ENCODE results near the gene LCN15.
"Not testable (repeated sequence)": the region's sequence is repeated elsewhere in the genome, so short reads cannot be mapped to it uniquely, and the experiment has no call there.

LCN15 gene, protein sequence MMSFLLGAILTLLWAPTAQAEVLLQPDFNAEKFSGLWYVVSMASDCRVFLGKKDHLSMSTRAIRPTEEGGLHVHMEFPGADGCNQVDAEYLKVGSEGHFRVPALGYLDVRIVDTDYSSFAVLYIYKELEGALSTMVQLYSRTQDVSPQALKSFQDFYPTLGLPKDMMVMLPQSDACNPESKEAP

DNA sequence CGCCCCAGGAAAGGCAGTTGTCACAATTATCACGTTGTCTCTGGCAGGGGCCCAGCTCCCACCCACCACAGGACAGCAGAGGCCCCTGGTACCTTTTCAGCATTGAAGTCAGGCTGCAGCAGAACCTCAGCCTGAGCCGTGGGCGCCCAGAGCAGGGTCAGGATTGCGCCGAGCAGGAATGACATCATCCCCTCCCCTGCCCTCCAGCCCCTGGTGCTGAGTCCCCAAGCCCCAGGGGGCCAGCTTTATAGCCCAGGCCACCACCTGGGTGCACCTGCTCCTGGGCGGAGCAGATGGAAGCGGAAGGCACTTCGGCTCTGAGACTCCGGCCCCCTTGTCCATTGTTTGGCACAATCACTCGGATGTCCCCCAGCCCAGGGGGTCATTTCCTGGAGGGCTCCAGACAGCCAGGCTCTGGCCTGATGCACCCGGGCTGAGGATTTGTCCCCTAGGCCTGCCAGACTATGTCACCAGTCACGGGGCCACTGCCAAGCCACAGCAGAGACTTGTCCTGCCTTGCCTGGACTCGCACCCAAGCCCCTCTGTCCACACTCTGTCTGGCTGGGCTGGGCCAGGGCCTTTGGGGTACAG, at the start of gene LCN15:
Gene LCN15 (minus strand): TSS at position 218 of the 591 bp plus-strand sequence. CDS start 30 bp downstream, at position 188.
- DNase-seq, result peak; percentile 50

DNA sequence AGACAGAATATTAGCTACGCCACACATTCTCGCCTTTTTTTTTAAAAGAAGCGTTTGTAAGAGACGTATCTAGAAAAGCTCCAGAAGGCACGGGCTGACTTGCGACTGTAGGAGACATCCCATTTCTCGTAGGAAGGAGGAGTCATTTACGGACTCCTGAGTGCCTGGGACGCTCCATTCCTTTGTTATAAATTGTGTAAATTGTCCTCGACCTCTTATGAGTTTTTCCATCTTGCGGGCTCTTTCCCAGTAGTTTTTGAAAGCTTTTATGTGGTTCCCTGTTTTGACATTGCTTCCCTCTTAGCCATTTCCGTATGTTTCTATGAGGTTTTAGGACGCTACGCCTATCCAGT, 44.5 kb upstream of the LCN15 start:
- DNase-seq, result no peak

DNA sequence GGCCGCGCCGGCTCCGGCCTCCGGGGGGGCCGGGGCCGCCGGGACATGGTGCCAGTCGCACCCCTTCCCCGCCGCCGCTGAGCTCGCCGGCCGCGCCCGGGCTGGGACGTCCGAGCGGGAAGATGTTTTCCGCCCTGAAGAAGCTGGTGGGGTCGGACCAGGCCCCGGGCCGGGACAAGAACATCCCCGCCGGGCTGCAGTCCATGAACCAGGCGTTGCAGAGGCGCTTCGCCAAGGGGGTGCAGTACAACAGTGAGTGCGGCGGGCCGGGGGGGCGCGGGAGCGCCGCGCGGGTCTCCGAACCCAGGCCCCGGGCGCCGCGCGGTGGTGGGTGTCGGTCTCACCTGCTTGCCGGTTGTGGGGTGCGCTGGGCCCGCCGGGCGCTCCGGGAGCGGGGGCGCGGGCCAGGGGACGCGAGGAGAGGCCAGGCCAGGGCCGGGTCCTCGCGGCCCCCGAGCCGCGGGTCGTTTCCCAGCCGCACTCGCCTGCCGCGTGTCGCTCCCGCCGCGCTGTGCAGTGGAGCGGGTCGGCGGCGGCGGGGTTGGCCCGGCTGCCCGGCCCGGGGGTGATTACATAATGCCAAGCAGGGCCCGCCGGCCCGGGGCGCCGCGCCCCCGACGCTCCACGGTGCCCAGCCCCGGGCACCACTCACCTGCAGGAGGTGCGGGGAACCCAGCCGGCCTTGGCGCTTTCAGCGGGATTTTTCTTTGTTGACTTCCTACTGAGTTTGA, 43.9 kb upstream of the LCN15 start:
- peak; percentile 16 for DNase-seq

DNA sequence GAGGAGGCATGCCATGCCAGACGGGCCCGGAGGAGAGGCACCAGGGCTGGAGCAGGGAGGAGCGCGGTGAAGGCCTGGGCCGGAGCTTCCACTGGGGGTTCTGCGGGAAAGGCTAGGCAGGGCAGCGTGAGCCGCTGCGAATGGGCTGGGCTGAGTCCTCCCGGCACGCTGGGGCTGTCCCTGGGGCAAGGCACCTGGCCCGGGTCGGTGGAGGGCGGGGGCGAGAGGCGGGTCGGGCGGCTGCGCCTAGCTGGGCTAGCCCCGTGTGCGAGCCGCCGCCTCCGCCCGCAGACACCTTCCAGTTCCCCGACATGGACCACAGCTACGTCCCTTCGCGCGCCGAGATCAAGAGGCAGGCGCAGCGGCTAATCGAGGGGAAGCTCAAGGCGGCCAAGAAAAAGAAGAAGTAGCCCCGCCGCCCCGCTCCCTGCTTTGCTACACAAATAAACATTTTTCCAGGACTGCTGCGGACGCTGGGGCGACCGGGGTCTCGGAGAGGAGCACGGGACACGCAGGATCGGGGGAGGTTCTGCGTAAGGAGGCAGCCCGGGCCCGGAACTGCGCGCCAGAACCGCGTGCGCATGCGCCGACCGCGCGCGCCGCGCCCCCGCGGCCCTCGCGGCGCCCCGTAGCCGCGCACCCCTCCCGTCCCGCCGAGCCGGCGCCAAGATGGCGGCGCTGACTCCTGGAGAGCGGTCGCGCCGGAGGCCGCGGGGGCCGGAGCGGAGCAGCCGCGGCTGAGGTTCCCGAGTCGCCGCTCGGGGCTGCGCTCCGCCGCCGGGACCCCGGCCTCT, 43.2 kb upstream of the LCN15 start, which contains the start of gene RABL6:
Gene RABL6 (plus strand): TSS at position 668 of the 794 bp plus-strand sequence. CDS start 249 bp downstream, outside the sequence.
- peak; percentile 88 for DNase-seq

DNA sequence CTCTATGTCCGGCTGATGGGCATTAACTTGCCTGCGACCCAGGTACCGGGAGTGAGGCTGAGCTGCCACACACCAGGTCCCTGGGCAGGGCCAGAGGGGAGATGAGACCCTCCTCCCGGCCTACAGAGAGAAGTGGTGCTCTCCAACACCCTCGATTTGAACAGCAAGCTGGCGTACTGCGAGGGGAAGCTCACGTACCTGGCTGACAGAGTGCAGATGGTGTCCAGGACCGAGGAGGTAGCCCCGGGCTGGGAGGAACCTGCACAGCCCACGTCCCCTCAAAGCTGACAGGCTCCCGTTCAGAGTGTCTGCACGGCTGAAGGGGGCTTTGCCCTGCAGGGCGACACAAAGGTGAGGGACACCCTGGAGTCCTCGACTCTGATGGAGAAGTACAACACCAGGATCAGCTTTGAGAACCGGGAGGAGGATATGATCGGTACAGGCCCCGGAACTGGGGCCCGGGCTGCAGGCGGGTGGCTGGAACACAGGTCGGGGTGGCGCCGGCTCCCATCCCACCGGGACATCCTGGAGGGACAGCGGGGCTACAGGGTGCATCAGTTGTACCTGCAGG, 42.4 kb upstream of the LCN15 start:
- DNase-seq, result no peak

DNA sequence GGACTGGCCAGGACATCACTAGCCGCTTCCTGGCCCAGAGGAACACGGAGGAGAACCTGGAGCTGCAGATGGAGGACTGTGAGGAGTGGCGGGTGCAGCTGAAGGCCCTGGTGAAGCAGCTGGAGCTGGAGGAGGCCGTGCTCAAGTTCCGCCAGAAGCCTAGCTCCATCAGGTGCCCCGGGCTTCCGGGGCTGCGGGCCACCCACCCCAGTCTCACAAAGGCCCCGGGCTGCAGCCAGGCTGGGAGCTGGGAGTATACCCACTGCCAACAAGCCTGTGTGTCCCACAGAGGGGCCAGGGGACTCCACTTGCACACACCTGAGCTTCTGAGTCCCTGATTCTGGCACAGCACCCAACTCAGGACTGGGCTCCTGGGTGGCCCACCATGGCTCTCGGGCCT, 41.7 kb upstream of the LCN15 start:
- no peak for DNase-seq

DNA sequence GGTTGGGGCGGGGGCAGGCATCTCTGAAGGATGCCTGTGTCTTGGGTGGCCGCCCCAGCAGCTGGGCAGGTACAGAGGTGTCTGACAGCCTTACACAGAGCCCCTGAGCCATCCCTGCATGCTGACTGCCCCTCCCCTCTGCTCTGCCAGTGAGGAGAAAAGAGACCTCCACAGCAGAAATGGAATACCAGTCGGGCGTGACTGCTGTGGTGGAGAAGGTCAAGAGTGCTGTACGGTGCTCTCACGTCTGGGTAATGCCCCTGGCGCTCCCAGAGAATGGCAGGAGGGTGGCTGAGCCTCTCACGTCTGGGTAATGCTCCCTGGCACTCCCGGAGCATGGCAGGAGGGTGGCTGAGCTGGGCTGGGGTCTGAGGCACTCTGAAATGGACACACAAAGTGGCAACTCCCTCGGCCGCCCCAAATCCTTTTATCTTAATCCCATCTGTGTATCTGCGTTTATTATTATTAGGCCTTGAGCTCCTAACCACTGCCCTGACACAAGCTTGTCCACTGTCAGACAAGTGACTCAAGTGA, 41.0 kb upstream of the LCN15 start:
- DNase-seq, result no peak

DNA sequence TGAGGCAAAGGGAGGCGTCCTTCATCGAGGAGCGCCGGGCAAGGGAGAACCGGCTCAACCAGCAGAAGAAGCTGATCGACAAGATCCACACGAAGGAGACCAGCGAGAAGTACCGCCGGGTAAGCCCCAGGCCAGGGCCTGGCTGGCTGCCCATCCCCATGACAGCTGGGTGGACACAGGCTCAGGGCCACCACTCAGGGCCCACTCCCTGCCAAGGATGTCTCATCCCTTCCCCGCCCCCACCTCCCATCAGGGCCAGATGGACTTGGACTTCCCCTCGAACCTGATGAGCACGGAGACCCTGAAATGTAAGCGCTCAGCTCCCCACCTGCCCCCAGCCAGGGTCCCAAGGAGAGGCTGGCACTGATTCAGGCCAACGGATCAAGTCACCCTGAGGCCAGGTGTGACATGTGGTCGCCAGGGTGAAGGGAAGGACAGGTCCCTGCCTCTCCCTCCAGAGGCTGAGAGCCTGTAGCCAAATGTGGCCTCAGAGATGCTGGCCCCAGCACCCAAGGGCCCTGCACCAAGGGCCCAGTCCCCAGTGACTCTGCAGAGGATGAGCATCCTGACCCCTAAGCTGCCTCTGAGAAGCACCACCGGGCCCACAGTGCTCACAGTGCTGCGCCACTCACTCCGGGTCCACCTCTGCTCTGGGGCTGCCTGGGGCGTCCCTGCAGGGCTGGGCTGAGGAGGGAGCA, 40.3 kb upstream of the LCN15 start:
- DNase-seq, result no peak

DNA sequence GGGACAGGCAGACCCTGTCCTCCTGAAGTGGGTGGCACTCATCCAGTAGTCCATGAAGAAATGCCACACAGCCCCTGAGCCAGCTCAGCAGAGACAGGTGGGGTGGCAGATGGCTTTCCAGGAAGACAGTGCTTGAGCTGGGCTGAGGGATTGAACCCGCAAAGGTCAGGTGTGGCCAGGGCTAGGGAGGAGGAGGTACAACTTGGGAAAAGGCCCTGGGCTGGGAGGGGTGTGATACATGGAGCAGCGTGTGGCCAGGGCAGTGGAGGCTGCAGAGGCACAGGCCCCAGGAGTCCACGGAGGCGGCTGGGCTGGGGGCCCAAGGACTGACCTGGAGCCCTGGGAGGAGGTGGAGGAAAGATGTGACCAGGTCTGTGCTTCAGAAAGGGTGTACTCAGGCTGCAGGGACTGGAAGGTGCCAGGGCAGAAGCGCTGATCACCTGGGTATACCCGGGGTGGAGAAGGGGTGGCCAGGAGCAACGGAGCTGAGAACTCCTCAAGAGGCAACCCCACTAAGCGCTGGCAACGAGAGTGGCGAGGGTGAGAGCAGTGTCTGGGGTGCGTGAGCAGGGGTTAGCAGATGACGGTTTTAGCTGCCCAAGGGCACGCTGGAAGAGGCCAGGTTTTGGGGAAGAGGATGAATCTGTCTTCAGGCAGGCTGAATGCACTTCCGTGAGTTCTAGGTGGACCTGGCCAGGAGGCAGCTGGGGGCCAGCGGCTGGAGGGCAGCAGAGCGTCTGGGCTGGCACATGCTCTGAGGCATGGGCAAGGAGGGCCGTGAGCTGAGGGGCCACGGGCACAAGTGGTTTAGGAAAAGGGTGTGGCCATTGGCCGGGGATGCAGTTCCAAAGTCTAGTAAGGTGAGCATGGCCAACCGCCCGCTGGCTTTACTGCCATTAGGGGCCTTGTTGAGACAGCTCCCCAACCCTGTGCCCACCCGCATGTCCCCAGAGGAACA, 39.5 kb upstream of the LCN15 start:
- DNase-seq, result no peak

DNA sequence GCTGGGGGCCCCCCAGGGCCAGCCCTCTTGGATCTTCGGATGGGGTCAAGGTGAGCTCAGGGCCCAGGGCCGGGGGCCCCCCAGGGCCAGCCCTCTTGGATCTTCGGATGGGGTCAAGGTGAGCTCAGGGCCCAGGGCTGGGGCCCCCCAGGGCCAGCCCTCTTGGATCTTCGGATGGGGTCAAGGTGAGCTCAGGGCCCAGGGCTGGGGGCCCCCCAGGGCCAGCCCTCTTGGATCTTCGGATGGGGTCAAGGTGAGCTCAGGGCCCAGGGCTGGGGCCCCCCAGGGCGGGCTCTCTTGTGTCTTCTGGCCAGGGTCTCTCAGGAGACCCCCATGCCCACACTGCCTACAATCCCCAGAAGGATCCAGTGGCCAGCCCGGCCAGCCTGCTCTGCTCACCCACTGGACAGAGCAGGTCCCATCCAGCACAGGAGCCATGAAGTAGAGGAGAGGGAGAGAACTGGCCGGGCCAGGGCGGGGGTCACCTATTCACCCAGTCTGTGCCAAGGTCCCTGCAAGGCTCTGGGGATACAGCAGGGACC, 38.8 kb upstream of the LCN15 start:
- not testable (repeated sequence) for DNase-seq

DNA sequence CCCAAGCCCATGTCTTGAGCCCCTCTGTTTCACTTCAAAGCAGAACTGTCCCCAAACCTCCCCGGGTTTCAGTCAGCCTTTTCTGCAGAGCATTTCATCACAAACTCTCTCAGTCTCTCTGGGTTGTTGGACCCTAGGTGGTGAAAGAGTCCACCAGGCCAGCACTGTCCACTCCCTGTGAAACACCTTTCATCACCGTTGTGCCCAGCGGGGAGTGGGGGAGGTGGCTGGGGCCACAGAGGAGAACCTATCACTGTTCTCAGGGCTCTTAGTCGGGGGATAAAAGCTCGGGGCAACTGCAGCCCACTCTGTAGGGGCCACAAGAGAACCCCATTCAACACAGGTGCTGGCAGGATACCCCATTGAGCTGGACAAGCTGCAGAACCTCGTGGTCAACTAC, 38.0 kb upstream of the LCN15 start:
- no peak for DNase-seq

DNA sequence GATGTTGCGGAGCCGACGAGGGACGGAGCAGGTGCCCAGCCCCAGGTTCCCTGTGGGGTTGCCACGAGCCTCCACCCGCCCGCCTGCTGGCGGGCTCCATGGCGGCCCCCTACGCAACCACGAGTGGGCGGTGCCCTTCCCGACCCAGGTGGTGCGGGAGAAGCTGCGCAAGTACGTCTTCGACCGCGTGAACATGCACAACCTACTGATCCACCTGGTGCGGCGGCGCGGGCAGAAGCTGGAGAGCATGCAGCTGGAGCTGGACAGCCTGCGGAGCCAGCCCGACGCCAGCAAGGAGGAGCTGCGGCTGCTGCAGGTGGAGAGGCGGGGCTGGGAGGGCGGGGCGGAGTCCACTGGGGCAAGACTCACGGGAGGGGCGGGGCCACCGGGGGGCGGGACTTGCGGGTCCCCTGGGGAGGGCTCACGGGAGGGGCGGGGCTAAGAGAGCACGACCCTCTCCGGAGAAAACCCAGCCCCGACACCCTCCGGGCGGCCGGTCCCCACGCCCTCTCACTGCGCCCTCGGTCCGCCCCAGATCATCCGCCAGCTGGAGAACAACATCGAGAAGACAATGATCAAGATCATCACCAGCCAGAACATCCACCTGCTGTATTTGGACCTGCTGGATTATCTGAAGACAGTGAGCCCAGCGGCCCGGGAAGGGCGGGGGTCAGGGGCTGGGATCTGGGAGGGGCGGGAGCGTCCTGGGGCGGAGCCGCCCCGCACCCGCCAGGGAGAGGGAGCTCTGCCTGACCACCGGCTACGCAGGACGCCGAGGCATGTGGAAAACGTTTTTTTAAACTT, 35.7 kb upstream of the LCN15 start:
- peak; percentile 94 for DNase-seq

DNA sequence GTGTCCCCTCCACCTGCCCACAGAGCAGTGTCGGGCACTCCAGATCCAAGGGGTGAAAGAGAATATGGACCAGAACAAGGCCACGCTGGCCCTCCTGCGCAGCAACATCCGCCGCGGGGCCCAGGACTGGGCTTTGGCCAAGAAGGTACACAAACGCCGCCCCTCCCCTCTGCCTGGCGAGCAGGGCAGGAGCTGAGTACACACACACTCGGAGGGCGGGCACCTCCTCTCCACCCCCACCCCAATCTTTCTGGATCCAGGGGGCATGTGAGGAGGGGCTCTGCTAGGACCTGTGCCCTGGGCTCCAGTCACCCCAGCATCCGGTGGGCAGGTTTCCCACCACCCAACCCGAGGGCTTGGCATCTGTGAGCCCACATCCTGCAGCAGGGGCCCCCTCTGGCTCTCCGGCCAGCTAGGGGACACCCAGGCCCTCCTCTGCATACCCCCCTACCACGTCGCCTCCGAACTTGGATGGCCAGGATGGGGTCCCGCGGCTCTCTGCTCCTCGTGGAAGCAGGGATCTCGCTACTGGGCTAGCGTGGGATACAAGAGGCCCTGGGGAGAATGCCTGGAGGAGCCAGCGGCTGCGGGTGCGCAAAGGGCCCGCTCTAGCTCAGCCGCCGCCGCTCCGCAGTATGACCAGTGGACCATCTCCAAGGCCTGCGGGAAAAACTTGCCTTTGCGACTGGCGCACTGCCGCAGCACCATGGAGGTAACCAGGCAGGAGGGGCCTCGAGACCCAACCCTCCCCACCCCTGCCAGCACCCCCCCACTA, 34.9 kb upstream of the LCN15 start:
- DNase-seq, result peak; percentile 76

DNA sequence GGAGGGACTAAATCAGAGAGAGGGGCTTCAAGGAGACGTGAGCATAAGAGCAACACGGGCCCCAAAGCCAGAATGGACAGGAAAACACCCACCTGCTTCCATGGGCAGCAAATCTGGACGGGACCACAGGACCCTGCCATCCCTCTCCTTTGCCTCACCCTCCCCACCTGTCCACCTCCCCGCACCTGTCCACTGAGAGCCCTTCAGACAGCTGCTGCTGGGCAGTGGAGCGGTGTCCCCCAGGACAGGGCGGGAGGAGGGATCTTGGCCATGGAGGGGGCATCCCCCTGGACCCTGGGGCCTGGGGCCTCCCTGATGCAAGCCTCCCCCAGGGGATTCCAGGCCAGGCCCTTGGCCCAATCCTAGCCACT, 34.4 kb upstream of the LCN15 start:
- no peak for DNase-seq

DNA sequence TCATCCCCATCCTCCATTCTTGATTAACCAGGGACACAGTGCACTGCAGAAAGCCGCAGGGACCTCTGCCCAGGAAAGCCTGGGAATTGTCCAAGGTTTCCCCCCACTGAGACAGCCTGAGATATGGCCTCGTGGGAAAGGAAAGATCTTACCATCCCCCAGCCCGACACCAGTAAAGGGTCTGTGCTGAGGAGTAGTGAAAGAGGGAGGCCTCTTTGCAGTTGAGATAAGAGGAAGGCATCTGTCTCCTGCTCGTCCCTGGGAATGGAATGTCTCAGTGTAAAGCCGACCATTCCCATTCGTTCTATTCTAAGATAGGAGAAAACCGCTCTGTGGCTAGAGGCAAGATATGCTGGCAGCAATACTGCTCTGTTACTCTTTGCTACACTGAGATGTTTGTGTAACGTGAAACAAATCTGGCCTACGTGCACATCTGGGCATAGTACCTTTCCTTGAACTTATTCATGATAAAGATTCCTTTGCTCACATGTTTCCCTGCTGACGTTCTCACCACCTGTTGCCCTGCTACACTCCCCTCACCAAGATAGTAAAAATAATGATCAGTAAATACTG, 32.5 kb upstream of the LCN15 start:
- not testable (repeated sequence) for DNase-seq

DNA sequence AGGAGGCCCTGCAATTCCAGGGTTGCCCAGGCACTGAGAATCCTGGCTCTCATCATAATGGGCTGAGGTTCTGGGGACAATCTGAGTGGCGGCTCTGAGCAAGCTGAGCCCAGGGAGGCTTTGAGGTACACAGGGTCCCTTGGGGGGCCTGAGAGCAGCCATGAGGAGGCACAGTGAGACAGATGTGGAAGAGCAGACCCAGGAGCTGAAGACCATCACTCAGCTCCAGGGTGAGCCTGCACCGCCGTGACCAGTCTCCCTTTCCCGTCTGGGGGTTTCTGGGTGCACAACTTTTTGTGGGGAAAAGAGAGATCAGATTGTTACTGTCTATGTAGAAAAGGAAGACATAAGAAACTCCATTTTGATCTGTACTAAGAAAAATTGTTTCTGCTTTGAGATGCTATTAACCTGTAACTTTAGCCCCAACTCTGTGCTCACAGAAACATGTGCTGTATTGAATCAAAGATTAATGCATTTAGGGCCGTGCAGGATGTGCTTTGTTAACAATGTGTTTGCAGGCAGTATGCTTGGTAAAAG, 32.0 kb upstream of the LCN15 start, which contains the start of gene CCDC183:
Gene CCDC183 (plus strand): TSS at position 101 of the 537 bp plus-strand sequence. CDS start 60 bp downstream, at position 161.
- no peak for DNase-seq

DNA sequence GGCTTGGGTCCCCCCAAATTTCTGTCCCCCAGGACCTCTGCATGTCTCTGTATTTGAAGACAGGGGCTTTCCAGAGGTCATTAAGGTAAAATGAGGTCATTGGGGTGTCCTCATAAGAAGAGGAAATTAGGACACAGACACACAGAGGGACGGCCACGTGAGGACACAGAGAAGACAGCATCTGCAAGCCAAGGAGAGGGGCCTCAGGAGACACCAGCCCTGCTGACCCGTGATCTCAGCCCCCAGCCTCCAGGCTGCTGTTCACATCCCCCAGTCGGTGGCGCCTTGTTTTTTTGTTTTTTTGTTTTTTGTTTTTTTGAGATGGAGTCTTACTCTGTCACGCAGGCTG, 30.7 kb upstream of the LCN15 start:
- no peak for DNase-seq

DNA sequence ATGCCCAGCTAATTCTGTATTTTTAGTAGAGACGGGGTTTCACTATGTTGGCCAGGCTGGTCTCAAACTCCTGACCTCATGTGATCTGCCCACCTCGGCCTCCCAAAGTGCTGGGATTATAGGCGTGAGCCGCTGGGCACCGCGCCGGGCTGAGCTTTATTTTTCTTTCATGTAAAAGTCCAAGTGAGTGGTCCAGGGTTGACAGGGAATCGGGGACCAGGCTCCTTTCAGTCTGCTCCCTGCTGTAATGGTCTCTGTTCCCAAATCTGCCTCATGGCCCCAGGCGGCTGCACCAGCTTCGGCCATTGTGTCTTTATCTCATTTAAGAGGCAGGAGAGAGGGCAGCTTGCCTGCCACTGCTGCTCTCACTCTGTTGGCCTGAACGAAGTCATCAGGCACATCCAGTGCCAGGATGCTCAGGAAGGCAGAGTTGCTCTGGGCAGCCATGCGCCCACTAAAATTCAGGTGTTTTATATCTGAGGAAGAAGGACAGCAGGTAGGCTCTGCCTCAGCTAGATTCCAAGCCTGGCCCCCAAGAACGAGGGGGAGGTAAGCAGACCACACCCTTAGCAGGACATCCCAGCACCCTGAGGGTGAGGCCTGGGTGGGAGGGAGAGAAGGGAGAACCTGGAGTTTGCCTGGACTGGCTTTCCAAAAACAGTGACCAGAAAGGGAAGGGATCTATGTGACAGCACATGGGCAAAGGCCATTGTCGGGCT, 30.1 kb upstream of the LCN15 start:
- DNase-seq, result no peak
